MG63 (cell line): ENCODE data around the gene SLC25A13. TPM values are rescaled to one million over a fixed set of nuclear protein-coding genes. Genes with fewer than 3 reads are reported as not detected.

Experiments used
- DNase-seq: peaks from one replicate; pipeline ENCODE4 v3.0.0-alpha.2; 2020
- H3K27me3 ChIP-seq: fragments of 250-450 bp; sonication (Bioruptor Pico); 2 replicates; pipeline ENCODE4 v1.5.1; 2020; ENCODE audit warnings: mild to moderate bottlenecking, moderate library complexity
- H3K36me3 ChIP-seq: fragments of 250-450 bp; sonication (Bioruptor Pico); 2 replicates; pipeline ENCODE4 v1.5.1; 2020; ENCODE audit warnings: mild to moderate bottlenecking, moderate library complexity
- H3K4me3 ChIP-seq: fragments of 250-450 bp; sonication (Bioruptor Pico); 2 replicates; pipeline ENCODE4 v1.5.1; 2020; ENCODE audit warnings: mild to moderate bottlenecking, moderate library complexity
- H3K9me3 ChIP-seq: fragments of 250-450 bp; sonication (Bioruptor Pico); 2 replicates; pipeline ENCODE4 v1.5.1; 2020; ENCODE audit warnings: mild to moderate bottlenecking, moderate library complexity
- total RNA-seq: library from RNA; depleted of rRNA; stranded (reverse); fragments of >200 nt; shearing (Covaris generic); gene quantifications from 2 replicates; pipeline ENCODE4 v1.2.3, GENCODE V29; 2014; ENCODE audit warnings: low replicate concordance

The SLC25A13 gene
- total RNA-seq, 1 experiment from 2014 or later: 12.4 TPM

DNA sequence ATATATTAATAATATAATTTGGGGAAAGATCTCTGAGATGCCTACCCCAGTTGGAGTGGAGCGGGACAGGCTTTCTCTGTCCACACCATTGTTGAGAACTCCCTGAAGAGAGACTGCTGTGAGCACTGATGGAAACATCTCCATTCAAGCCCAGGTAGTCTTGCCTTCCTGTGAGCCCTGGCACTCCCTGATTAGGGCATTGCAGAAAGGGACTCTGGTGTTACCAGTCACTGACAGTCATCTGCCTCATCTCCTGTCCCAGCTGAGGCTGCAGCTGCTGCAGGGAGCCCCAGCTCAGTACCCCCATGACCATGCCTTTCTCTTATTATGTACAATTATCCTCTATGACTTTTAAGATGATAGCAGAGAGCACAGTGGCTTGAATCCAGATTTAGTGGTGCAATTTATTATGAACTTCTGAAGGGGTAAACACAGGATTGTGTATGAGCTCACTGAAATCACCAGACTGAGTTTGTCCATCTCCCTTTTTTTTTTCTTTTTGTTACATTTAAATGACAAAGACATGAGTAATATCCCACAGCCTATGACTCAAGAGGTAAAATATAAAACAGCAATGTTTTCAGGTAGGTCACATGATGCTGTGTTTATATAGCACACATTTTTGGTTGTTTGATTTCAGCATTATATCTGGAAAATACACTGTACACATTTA lies 236.9 kb downstream of the SLC25A13 start:
- H3K4me3 ChIP-seq: no peak overlapping the region
- DNase-seq: no peak

DNA sequence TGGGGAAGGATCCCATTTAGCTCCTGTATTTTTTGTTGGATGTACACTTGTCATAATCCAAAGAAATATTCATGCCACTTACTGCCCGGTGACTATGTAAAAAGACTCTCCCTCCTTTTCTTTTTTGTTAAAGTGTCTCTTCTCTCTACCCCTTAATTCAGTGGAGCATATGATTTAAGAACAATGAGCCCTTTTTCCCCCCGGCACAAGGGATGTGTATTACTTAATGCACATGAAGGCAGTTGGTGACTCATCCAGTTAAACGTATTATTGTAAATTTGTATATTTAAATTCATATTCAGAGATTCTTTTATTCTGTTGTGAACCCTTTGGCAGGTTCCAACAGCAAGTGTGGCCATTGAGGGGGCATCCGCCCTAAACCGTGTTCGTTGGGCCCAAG lies 241.9 kb downstream of the SLC25A13 start:
- Histone ChIP-seq H3K4me3 (no peak overlapping the region), H3K9me3 (no peaks in the 10 kb centered on the region), H3K27me3 (0 out of 2 replicates have a peak, but pooled peaks cover 7% of the 10 kb centered on the region), H3K36me3 (no peaks in the 10 kb centered on the region)
- DNase-seq: no peak

More for the DNA sequence above, 236.9 kb downstream of the SLC25A13 start:
- Histone ChIP-seq H3K27me3 (no peaks in the 10 kb centered on the region), H3K36me3 (no peaks in the 10 kb centered on the region), H3K9me3 (no peaks in the 10 kb centered on the region)

DNA sequence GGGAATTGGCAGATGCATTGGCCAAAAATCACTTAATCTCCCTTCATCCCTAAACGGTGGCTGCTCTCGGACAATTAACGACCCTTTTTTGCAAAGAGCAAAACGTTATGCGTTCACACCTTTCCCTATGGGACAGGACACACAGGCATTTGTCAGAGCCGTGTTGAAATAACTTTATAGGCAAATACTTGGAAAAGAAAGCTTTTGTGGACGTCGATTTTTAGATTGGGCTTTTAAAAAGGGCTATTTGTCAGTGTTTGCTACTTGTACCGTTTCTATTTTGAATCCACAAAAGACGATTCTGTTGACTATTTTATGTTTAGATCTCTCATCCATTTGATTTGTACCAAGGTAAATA lies 245.6 kb downstream of the SLC25A13 start:
- DNase-seq: no peak
- Histone ChIP-seq H3K36me3 (no peaks in the 10 kb centered on the region), H3K9me3 (no peaks in the 10 kb centered on the region), H3K4me3 (peak overlapping the region; percentile 40), H3K27me3 (0 out of 2 replicates have a peak, but pooled peaks cover 7% of the 10 kb centered on the region)

DNA sequence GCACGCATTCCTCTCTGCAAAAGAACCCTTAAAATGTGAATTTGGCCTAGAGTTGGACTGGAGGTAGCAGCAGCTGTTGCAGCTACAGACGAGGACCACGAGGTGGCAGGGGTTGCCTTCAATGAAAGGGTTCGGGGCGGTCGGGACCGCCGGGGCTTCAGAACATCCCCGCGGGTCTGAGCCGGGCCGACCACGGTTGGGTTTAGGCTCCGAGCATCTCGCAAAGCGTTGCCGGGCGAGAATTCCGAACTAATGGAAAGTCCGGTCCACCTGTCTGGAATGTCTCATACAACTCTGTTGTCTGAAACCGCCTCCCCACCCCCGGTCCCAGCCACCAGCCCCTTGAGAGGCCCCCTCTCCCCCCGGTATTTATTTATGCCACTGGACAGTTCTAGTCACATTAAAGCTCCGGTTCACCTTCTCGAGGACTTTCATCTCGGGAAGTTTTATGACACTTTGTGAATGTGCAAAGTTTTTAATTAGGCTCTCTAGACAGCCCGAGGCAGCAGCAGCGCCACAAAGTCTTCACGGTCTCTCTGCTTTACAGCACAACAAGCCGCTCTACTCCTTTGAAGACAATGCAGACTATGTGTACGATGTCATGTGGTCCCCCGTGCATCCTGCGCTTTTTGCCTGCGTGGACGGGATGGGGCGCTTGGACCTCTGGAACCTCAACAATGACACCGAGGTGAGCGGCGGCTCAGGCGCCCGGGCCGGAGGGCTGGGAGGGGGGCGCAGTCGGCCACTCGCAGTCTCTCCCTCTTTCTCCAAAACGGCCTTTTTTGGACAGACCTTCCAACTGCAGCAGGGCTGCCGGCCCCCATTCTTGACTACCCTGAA lies 246.2 kb downstream of the SLC25A13 start:
- no peaks in the 10 kb centered on the region for H3K9me3 ChIP-seq

DNA sequence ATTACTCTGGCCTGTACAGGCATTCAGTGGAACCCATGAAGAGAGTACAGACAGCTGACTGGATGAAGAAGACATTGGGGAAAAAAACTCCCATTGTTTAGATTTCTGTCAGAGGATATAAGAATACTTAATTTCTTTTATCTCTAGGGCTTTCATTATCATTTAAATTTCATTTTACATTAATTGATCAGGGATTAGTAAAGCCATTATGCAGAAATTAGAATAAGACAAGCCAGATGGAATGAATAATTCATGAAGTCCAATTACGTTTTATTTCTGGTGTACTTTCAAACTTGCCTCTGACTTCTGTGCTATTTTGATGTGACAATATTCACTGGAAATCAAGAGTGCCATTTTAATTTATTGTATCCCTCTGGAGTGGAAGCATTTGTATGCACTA lies 247.0 kb downstream of the SLC25A13 start:
- Histone ChIP-seq H3K27me3 (0 out of 2 replicates have a peak, but pooled peaks cover 7% of the 10 kb centered on the region), H3K36me3 (no peaks in the 10 kb centered on the region), H3K9me3 (no peaks in the 10 kb centered on the region), H3K4me3 (no peak overlapping the region)
- no peak for DNase-seq

More for the DNA sequence above, 246.2 kb downstream of the SLC25A13 start:
- Histone ChIP-seq H3K36me3 (no peaks in the 10 kb centered on the region), H3K4me3 (peak overlapping the region; percentile 40), H3K27me3 (0 out of 2 replicates have a peak, but pooled peaks cover 7% of the 10 kb centered on the region)
- peak; percentile 38 for DNase-seq
